Mucosa of descending colon (tissue), 3 donors: ENCODE data around the gene ACSL6. TPM values are rescaled to one million over a fixed set of nuclear protein-coding genes. Genes with fewer than 3 reads are reported as not detected.

ENCODE experiments used
- ATAC-seq: fragments of 200-7000 bp; cut with Tn5 transposase; one replicate; pipeline ENCODE4 v1.9.1; 2020; ENCODE audit warnings: mild to moderate bottlenecking, moderate library complexity
- DNase-seq, 3 donors: peaks; one replicate each; pipeline ENCODE4 v3.0.0-alpha.2; 2020
- H3K36me3 ChIP-seq: fragments of 200-600 bp; one replicate; pipeline ENCODE4 v1.8.0; 2021; ENCODE audit warnings: low read depth, mild to moderate bottlenecking
- H3K4me1 ChIP-seq: fragments of 200-600 bp; one replicate; pipeline ENCODE4 v1.8.0; 2021; ENCODE audit warnings: low read depth, mild to moderate bottlenecking
- H3K4me3 ChIP-seq: fragments of 200-600 bp; one replicate; pipeline ENCODE4 v1.8.0; 2021; ENCODE audit warnings: mild to moderate bottlenecking
- H3K9me3 ChIP-seq: fragments of 200-600 bp; one replicate; pipeline ENCODE4 v1.8.0; 2021; ENCODE audit warnings: mild to moderate bottlenecking
- intact Hi-C, 2 donors: fragments of 100-400 bp; cut with DNase I in 1 of 2; cut with micrococcal nuclease in 1 of 2; formaldehyde crosslinking; loops; one replicate each; pipeline versions ENCODE4 v1.11.0 to v1.11.1; 2022; cut with DNase I, micrococcal nuclease
- total RNA-seq, 3 donors: library from RNA; stranded (reverse); fragmentation: NEBNext Ultra II Directional in 2 of 3; extraction: Animal tissue kit (Norgen Biotek cat#: 25700) in 2 of 3; gene quantifications; one replicate each; pipeline versions ENCODE4 v1.2.1 to v1.2.4, GENCODE V29; 2021 to 2023
- TF ChIP-seq, protein P1 (sequence below): fragments of 200-600 bp; IDR thresholded peaks from one replicate; pipeline ENCODE4 v1.8.0; 2022; ENCODE audit warnings: antibody characterized with exemption, mild to moderate bottlenecking
- donor health status: DM: no; HTN: no; CAD: no; lungs with moderate emphysema.
- donor health status: DM: no; HTN: no; CAD: no.
- donor health status: DM: no; HTN: yes; CAD: no.

The ACSL6 gene
- total RNA-seq, 3 donors from 2014 or later = 0.38 to 3.8 (median 0.77) TPM

DNA sequence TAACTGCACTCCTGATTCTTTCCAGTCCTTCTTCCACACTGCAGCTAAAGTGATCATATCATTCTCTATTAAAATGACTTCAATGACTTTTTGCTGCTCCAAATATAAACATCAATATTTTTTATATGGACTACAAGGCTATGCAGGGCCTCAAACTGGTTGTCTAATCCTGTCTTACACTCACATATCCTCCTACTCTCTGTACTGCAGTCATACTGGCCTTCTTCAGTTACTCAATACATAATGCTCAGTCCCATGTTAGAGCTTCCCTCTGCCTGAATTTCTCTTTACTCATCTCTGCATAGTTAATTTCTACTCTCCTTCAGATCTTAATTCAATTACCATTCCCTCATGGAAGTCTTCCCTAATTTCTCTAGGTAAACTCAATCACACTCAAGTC, 69.4 kb downstream of the ACSL6 start:
- no peak for ATAC-seq
- Histone ChIP-seq H3K4me3 (no peak overlapping the region), H3K36me3 (no peaks in the 10 kb centered on the region), H3K4me1 (no peaks in the 10 kb centered on the region), H3K9me3 (no peaks in the 10 kb centered on the region)
- intact Hi-C loops = no loop called here
- TF ChIP-seq, protein P1, sequence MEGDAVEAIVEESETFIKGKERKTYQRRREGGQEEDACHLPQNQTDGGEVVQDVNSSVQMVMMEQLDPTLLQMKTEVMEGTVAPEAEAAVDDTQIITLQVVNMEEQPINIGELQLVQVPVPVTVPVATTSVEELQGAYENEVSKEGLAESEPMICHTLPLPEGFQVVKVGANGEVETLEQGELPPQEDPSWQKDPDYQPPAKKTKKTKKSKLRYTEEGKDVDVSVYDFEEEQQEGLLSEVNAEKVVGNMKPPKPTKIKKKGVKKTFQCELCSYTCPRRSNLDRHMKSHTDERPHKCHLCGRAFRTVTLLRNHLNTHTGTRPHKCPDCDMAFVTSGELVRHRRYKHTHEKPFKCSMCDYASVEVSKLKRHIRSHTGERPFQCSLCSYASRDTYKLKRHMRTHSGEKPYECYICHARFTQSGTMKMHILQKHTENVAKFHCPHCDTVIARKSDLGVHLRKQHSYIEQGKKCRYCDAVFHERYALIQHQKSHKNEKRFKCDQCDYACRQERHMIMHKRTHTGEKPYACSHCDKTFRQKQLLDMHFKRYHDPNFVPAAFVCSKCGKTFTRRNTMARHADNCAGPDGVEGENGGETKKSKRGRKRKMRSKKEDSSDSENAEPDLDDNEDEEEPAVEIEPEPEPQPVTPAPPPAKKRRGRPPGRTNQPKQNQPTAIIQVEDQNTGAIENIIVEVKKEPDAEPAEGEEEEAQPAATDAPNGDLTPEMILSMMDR = no peak
- no peak for DNase-seq

DNA sequence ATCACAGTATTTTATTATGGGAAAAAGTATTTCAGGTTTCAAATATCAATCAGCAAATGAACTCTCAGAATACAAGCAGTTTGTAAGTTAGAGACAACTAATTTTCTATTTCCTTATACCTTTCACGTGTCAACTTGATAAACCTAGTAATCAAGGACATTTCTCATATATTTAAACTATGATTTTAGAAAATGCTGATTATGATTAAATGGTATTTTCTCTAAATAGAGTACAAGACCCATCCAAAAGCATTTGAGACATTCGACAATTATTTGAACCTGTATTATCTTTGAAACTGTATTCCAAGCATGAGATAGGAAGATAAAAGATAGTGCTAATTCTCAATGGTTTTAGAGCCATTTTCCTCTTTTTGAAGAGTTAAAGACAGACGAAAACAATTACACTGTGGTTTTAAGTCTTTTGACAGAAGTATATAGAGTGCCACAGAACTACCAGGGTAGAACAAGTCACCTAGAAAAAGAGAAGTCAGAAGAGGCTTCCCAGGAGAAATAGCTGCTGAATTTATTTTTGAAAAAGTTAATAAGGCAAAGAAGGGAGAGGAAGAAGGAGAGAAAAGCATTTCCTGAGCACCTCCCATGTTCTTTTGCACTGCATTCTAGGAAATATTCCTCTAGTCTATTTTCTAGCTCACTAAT, 71.6 kb downstream of the ACSL6 start:
- ATAC-seq = no peak
- Histone ChIP-seq H3K36me3 (no peaks in the 10 kb centered on the region), H3K4me3 (no peak overlapping the region), H3K4me1 (no peaks in the 10 kb centered on the region), H3K9me3 (no peaks in the 10 kb centered on the region)
- intact Hi-C loops = no loop called here
- TF ChIP-seq, protein P1 = no peak
- no peak for DNase-seq

DNA sequence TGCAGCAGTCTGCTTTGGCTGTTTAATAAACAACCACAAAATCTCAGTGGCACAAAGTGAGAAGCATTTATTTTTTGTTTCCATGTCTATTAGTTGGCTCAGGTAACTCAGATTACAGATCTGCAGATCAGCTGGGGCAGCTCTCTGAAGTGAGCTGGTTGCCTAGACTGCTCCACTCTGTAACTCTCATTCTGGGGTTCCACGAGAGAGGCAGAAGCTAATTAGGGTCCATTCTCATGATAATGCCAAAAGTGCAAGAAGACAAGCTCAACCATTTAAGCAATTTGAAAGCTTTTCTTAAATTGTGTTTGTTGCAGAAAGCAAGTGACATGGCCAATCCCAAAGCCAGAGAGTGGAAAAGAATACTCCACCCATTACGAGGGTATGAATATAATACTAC, 79.2 kb downstream of the ACSL6 start:
- DNase-seq = no peak
- Histone ChIP-seq H3K4me3 (no peak overlapping the region), H3K9me3 (peaks cover 10% of the 10 kb centered on the region), H3K36me3 (no peaks in the 10 kb centered on the region), H3K4me1 (no peaks in the 10 kb centered on the region)
- TF ChIP-seq, protein P1 = no peak
- intact Hi-C loops = no loop called here
- ATAC-seq = no peak

DNA sequence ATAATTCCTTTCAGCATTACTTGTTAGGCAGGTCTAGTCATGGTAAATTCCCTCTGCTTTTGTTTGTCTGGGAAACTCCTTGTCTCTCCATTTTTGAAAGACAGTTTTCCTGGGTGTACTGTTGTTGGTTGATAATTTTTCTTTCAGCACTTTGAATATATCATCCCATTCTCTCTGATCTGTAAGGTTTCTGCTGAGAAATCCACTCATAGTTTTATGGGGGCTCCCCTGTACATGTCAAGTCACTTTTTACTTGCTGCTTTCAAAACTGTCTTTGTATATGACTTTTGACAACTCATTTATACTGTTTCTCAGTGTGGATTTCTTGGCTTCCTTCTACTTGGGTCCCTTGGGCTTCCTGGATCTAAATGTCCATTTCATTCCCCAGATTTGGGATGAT, 82.5 kb downstream of the ACSL6 start:
- TF ChIP-seq, protein P1 = no peak
- intact Hi-C loops = no loop called here
- DNase-seq = no peak
- ATAC-seq = no peak
- no peaks in the 10 kb centered on the region for H3K4me1 ChIP-seq
- no peaks in the 10 kb centered on the region for H3K36me3 ChIP-seq
- peaks cover 13% of the 10 kb centered on the region for H3K9me3 ChIP-seq
- H3K4me3 ChIP-seq = no peak overlapping the region

DNA sequence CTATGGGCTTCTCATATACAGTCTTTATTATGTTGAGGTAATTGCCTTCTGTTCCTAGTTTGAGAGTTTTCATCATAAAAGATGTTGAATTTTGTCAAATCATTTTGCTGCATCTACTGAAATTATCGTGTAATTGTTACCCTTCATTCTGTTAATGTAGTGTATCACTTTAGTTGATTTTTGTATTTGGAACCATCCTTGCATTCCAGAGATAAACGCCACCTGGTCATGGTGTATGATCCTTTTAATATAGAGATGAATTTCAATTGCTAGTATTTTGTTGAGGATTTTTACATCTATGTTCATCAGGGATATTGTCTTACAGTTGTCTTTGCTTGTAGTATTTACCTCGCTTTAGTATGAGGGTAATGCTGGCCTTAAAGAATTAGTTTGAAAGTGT, 85.3 kb downstream of the ACSL6 start:
- ATAC-seq (no peak), DNase-seq (no peak)
- Histone ChIP-seq H3K4me1 (no peaks in the 10 kb centered on the region), H3K9me3 (peaks cover 13% of the 10 kb centered on the region), H3K36me3 (no peaks in the 10 kb centered on the region), H3K4me3 (no peak overlapping the region)
- TF ChIP-seq, protein P1 = no peak
- intact Hi-C loops = no loop called here

DNA sequence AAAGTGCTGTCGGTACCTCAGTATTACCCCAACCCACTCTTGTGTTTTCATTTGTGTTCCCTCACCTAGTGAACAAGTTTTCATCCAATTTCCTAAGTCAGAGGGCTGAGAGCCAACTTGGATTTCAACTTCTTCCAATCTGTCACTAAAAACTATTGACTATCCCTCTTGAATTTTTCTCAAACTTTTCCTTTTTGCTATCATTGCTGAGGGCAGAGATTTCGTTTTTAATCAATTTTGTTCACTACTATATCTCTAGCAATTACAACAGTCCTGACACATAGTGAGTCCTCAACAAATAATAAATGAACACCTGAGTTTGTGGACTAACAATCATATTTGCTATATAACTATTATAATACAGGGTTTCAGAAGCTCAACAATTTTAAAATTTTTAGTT, 95.0 kb downstream of the ACSL6 start:
- TF ChIP-seq, protein P1 = no peak
- H3K4me3 ChIP-seq = no peak overlapping the region
- ATAC-seq (no peak), DNase-seq (no peak)
- H3K36me3 ChIP-seq = no peaks in the 10 kb centered on the region
- intact Hi-C loops = no loop called here
- no peaks in the 10 kb centered on the region for H3K4me1 ChIP-seq
- no peaks in the 10 kb centered on the region for H3K9me3 ChIP-seq
